ENCODE results near the gene SGCA. TPM values are rescaled to one million over a fixed set of nuclear protein-coding genes. Genes with fewer than 3 reads are reported as not detected.

SGCA gene
- total and polyA plus RNA-seq, 3 donors from 2014 or later, result 2.4 to 33.1 (median 7.6) TPM

DNA sequence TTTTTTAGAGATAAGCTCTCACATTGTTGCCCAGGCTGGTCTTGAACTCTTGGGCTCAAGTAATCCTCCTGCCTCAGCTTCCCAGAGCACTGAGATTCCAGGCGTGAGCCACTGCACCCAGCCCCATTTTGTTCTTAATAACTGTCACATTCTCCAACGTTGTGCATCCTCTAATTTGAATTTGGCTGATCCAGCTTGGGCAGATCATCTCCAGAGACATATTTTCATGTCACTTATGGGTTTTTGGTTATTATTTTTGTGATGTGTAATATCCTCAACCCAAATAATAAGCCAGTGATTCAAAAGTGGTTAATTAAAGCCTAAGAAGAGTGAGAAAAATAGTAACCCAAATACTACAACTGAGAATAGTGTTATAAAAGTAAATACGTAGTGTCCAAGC lies 51.8 kb downstream of the SGCA start:
- TF ChIP-seq POLR2A (IDR thresholded peaks at IDR 0.05), result no peak
- TF ChIP-seq, protein P1, sequence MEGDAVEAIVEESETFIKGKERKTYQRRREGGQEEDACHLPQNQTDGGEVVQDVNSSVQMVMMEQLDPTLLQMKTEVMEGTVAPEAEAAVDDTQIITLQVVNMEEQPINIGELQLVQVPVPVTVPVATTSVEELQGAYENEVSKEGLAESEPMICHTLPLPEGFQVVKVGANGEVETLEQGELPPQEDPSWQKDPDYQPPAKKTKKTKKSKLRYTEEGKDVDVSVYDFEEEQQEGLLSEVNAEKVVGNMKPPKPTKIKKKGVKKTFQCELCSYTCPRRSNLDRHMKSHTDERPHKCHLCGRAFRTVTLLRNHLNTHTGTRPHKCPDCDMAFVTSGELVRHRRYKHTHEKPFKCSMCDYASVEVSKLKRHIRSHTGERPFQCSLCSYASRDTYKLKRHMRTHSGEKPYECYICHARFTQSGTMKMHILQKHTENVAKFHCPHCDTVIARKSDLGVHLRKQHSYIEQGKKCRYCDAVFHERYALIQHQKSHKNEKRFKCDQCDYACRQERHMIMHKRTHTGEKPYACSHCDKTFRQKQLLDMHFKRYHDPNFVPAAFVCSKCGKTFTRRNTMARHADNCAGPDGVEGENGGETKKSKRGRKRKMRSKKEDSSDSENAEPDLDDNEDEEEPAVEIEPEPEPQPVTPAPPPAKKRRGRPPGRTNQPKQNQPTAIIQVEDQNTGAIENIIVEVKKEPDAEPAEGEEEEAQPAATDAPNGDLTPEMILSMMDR (IDR thresholded peaks at IDR 0.05), result no peak
- Histone ChIP-seq H3K27me3 (no peaks in the 10 kb centered on the region), H3K27ac (peak overlapping the region; percentile 15 to 29), H3K4me3 (no peak overlapping the region), H3K9me3 (no peaks in the 10 kb centered on the region), H3K4me1 (peaks cover 24% of the 10 kb centered on the region), H3K36me3 (ENCODE audit: low read depth, missing control alignments) (no peaks in the 10 kb centered on the region)
- no peak for DNase-seq
- 48 to 50% methylated on average over 3 of the region's 3 CpGs for WGBS, 2 donors
- intact Hi-C loops (cut with DNase I; ENCODE audit: low total_unique reads), result no loop called here

DNA sequence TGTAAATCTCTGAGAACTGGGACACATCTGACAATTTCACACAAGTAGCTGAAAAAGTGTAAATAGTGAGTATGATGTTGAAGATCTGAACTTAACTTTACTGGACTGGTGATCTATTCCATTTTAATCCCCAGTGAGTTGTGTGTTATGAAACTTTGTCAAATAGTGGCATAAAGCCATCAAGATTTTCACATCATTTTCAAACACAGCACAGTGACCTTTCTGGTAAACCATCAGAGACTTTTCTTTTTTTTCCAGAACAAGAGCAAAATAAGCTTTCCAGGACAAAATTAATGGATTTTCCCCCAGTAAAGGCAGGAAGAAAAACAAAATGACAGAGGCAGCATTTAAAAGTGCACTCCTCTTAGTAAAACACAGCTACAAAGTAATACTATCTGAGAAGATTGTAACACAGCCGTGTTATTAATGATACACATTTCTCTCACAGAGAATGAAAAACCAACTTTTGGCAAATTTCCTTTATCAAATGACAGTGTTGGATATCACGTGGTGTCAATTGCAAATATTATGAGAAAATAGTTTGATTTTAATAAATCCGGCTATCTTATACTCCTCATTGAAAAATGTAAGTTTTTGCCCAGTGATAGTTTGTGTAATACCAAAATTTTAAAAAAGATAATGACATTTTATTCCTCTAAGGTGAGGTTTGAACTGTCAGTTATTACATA lies 52.4 kb downstream of the SGCA start:
- no peak overlapping the region for H3K4me3 ChIP-seq
- WGBS, 2 donors, result 35 to 46% methylated on average over 3 of the region's 3 CpGs

DNA sequence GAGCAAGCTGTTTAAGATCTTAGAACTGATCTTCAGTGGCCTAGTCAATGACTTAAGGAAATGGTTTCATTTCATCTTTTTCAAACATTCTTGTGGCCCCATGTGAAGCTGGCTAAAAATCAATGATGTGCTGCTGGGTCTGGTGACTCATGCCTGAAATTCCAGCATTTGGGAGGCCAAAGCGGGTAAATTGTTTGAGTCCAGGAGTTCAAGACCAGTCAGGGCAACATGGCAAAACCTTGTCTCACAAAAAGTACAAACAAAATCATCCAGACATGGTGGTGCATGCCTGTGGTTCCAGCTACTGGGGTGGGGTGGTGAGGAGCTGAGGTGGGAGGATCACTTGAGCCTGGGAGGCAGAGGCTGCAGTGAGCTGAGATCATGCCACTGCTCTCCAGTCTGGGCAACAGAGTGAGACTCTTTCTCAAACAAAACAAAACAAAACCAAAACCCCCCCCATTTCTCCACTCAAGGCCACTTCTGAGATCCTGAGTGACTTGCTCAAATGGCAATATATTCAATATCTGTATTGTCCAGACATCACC lies 53.0 kb downstream of the SGCA start:
- no peaks in the 10 kb centered on the region for H3K27me3 ChIP-seq
- no peaks in the 10 kb centered on the region for H3K36me3 ChIP-seq (ENCODE audit: low read depth, missing control alignments)
- no peak for TF ChIP-seq POLR2A (IDR thresholded peaks at IDR 0.05)
- TF ChIP-seq, protein P1 (IDR thresholded peaks at IDR 0.05), result no peak
- peak overlapping the region; percentile 15 to 57 for H3K27ac ChIP-seq
- WGBS, 2 donors, result 53 to 83% methylated on average over 1 of the region's 1 CpG
- DNase-seq, result no peak
- H3K9me3 ChIP-seq, result no peaks in the 10 kb centered on the region
- peaks cover 24% of the 10 kb centered on the region for H3K4me1 ChIP-seq
- intact Hi-C loops (cut with DNase I; ENCODE audit: low total_unique reads), result no loop called here
- no peak overlapping the region for H3K4me3 ChIP-seq

More for the DNA sequence above, 52.4 kb downstream of the SGCA start:
- TF ChIP-seq POLR2A (IDR thresholded peaks at IDR 0.05), result no peak
- TF ChIP-seq, protein P1 (IDR thresholded peaks at IDR 0.05), result no peak
- H3K36me3 ChIP-seq (ENCODE audit: low read depth, missing control alignments), result no peaks in the 10 kb centered on the region
- H3K4me1 ChIP-seq, result peaks cover 24% of the 10 kb centered on the region
- no peaks in the 10 kb centered on the region for H3K27me3 ChIP-seq
- DNase-seq, result no peak
- H3K9me3 ChIP-seq, result no peaks in the 10 kb centered on the region
- peak overlapping the region; percentile 15 to 57 for H3K27ac ChIP-seq
- intact Hi-C loops (cut with DNase I; ENCODE audit: low total_unique reads), result no loop called here

DNA sequence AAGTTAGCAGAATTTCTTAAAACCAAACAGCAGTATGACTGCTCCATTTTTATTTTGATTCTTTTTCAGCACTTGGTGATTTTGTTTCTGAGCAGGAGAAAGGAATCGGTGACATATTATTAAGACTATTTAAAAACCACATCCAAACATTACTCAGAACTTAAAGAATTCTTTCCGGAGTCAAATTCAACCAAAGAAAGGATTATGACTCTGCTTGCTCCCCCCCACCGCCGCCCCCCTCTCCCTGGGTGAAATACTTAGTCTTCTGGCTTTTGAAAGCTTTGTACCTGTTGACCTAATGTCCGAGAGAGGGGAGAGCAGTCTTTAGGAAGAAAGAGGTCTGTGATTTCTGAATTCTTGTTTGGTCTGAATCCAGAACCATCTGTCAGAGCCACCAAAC lies 53.5 kb downstream of the SGCA start:
- peak overlapping the region; percentile 15 to 57 for H3K27ac ChIP-seq
- H3K4me3 ChIP-seq, result no peak overlapping the region
- intact Hi-C loops (cut with DNase I; ENCODE audit: low total_unique reads), result no loop called here
- no peaks in the 10 kb centered on the region for H3K27me3 ChIP-seq
- H3K9me3 ChIP-seq, result no peaks in the 10 kb centered on the region
- H3K4me1 ChIP-seq, result peaks cover 24% of the 10 kb centered on the region
- no peak for DNase-seq
- no peaks in the 10 kb centered on the region for H3K36me3 ChIP-seq (ENCODE audit: low read depth, missing control alignments)
- TF ChIP-seq, protein P1 (IDR thresholded peaks at IDR 0.05), result no peak
- no peak for TF ChIP-seq POLR2A (IDR thresholded peaks at IDR 0.05)
- WGBS, 2 donors, result 73 to 81% methylated on average over 5 of the region's 5 CpGs

Measured in testis (tissue), 3 donors.